Measurements from ENCODE around the gene OR9Q1.
"Not testable (repeated sequence)": the region's sequence is repeated elsewhere in the genome, so short reads cannot be mapped to it uniquely, and the experiment has no call there.

OR9Q1 gene

GRCh38 chr11:58023435-58023931, at the start of gene OR9Q1:
OR9Q1 (plus strand) TSS chr11:58023881; CDS start chr11:58179445, 155,564 bp downstream.
- no peak for DNase-seq

DNA sequence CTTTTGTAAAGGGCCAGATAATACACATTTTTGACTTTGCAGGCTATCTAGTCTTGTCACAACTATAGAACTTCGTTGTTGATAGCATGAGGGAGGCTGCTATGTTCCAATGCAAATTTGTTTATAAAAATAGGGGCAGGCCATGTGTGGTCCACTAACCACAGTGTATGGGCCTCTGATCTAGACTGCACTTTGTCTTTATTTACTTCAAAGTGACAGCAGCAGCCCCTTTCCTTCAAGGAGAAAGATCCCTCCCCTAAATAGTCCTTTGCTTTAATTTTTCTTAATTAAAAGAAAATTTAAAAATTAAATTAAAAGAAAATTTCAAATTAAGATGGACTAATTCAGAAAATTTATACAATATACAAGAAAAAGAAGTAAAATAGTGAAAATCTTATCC, 49.5 kb upstream of the OR9Q1 start:
- DNase-seq, result no peak

GRCh38 chr11:57974848-57975601, 48.7 kb upstream of the OR9Q1 start:
- no peak for DNase-seq

- no peak for DNase-seq
Observed at GRCh38 chr11:57977709-57978108, 46.0 kb upstream of the OR9Q1 start.

DNA sequence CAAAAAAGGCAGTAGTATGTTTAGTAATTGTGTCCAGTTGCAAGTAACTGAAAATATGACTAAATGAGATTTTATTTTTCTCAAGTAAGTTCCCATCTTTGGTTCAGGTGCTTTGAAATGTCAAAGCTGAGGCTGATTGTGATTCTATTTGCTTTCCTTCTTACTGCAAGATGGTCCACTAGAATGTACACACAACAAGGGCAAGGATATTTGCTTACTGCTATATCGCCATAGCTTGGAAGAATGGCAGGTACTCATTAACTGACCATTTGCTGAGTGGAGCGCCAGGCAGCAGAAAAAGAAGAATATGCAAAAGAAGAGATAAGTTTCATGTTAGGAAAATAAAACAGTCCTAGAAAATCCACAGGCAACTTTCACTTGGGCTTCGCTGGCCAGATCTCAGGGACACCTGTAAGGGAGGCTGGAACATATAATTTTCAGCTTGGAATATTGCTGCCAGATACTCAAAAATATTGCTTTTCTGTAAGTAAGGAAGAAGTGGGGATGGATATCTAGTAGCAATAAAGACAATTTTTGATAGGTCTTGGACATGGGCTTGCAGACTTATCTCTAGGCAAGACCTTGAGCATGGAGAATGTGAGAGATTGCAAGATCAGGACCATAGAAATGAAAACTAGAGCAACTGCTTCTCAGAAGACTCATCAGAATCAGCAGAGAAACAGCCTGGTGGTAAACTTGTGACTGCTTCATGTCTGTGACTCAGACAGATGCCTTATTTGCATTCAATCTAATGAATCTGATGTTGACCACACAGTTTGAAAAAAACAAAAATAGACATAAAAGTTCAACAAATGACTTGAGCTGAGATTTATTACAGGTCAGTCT, 44.8 kb upstream of the OR9Q1 start:
- DNase-seq, result no peak

DNA sequence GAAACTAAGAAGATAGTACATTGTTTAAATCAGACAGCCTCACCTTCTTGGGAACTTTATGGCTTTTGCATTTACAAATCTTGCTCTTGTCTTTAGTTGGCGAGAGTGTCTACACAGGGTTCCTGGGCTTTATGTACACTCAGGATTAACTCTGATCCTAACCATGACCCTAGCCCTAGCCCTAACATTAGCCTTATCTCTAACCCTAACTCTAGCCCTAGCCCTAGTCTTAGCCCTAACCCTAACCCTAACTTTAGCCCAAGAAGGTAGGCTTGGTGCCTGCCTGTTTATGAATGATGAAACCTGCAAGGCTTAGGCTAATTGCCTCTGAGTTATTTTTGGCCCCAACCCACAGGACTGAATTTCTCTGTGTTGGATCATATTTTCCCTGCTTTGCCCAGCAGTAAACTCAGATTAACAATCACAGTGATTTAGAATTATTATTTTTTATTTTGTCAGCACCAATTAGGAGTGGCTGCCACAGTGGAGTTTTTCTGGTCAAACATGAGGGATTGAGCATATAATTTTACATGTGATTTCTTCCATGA, 44.1 kb upstream of the OR9Q1 start:
- DNase-seq, result no peak

- no peak for DNase-seq
Observed at GRCh38 chr11:57980201-57980600, 43.5 kb upstream of the OR9Q1 start.

GRCh38 chr11:57981536-57981935, 42.1 kb upstream of the OR9Q1 start:
- no peak for DNase-seq

GRCh38 chr11:57982776-57983175, 40.9 kb upstream of the OR9Q1 start:
- DNase-seq, result no peak

GRCh38 chr11:57983191-57983590, 40.5 kb upstream of the OR9Q1 start:
- no peak for DNase-seq

DNA sequence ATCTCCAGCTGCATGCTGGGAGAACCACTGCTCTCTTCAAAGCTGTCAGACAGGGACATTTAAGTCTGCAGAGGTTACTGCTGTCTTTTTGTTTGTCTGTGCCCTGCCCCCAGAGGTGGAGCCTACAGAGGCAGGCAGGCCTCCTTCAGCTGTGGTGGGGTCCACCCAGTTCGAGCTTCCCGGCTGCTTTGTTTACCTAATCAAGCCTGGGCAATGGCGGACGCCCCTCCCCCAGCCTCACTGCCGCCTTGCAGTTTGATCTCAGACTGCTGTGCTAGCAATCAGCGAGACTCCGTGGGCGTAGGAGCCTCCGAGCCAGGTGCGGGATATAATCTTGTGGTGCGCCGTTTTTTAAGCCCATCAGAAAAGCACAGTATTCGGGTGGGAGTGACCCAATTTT, 24.2 kb upstream of the OR9Q1 start:
- not testable (repeated sequence) for DNase-seq

DNA sequence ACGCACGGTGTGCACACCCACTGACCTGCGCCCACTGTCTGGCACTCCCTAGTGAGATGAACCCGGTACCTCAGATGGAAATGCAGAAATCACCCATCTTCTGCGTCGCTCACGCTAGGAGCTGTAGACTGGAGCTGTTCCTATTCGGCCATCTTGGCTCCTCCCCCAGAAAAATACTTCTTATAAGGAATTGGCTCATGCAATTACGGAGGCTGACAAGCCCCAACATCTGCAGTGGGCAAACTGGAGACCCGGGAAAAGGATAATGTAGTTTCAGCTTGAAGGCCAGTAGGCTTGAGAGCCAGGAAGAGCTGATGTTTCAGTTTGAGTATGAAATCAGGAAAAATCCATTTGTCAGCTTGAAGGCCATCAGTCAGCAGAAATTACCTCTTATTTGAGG, 23.7 kb upstream of the OR9Q1 start:
- not testable (repeated sequence) for DNase-seq

GRCh38 chr11:58000699-58001098, 23.0 kb upstream of the OR9Q1 start:
- no peak for DNase-seq

DNA sequence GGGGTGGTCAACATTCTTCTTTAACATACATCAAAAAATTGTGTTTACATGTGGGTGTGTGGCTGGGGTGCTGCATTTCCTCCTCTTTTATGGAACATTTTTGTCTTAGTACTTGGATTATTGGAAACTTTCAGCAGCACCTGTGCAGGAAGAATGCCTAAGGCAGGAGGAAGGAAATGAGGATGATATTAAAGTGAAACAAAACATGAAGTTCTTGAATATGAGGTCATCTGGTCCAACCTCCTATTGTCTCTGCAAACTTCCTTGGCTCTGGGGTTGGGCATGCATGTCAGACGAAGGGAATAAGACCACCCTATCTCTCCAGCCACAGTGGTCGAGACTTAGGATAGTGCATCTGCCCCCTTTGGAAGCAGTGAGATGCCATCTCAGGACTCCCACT, 20.6 kb upstream of the OR9Q1 start:
- no peak for DNase-seq

- DNase-seq, result no peak
Observed at GRCh38 chr11:58003591-58003990, 20.1 kb upstream of the OR9Q1 start.

GRCh38 chr11:58004664-58005063, 19.0 kb upstream of the OR9Q1 start:
- no peak for DNase-seq

DNA sequence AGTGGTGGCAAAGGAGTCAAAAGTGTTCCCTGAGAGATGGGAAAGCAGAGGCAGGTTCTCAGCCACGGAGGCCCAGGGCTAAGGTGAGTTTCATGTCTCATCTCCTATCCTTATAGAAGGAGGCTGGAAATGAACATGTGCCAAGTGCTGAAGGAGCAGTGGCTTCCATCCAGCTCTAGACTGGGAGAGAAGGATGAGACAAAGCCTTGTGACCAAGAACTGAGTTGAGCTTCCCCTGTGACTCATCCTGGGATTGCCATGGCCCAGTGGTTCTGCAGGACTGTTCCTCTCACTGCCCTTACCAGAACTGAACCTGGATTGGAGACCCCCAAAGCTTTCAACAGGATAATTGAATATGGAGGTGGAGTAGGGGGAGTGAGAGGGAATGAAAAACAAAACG, 16.7 kb upstream of the OR9Q1 start:
- no peak for DNase-seq

DNA sequence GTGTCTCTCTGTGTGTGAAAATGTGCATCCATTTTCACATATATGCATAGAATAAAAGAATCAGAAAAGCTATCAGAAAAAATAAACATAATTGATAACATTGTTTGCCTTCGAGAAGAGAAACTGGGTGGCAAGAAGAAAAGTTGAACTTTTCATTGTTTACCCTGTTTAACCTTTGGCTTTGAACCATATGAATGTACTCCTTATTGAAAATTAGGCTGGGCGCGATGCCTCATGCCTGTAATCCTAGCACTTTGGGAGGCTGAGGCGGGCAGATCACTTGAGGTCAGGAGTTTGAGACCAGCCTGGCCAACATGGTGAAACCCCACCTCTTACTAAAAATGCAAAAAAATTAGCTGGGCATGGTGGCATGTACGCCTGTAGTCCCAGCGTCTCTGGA, 11.9 kb upstream of the OR9Q1 start:
- DNase-seq, result no peak

- DNase-seq, result no peak
Observed at GRCh38 chr11:58024601-58025091, 965 bp downstream of the OR9Q1 start.

DNA sequence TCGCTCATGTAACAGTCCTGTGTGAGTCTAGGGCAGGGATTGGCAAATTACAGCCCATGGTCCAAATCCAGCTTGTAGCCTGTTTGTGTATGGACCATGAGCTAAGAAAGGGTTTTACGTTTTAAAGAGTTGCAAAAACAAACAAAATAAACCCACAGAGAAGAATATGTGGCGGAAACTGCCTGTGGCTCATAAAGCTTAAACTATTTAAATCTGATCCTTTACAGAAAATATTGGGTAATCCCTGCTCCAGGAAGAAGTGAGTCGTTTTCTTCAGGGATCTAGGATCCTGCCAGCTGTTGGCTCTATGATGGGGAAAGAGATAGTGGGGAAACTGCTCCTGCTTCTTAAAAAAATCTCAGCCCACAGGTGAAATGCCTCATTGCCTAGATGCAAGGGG, 3.7 kb downstream of the OR9Q1 start:
- DNase-seq, result no peak

DNA sequence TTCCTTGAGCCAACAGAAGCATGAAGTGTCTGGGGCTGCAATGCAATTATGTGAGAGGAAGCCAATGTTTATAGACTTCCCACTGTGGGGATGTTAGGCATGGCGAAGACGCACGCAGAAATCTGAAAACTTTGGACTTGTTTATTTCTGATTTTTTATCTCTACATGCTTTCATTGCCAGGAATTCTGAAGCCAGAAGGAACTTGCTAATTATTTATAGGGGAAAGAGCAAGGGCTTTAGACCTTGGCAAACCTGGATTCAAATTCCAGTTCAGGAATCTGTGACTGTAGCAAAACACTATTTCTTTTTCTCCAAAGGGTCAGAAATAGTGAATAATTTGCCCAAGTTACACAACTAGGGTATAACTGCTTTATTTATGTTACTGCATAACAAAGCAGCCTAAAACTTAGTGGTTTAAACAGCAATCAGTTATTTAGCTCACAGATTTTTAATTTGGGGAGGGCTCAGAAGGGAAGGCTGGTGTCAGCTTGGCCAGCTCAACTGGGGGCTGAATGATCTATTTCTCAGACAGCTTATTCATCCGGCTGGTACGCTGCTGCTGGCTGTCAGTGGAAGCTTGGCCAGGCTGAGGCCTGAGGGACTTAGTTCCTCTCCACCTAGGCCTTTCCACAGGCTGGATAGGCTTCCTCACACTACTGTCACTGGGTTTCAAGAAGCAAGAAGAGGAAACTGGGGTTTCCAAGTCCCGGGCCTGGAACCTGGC, 5.2 kb downstream of the OR9Q1 start:
- no peak for DNase-seq

GRCh38 chr11:58030653-58031052, 7.0 kb downstream of the OR9Q1 start, which contains the start of gene OR6Q1:
OR6Q1 (plus strand) TSS chr11:58030953; CDS start chr11:58030953, 0 bp downstream.
- no peak for DNase-seq

DNA sequence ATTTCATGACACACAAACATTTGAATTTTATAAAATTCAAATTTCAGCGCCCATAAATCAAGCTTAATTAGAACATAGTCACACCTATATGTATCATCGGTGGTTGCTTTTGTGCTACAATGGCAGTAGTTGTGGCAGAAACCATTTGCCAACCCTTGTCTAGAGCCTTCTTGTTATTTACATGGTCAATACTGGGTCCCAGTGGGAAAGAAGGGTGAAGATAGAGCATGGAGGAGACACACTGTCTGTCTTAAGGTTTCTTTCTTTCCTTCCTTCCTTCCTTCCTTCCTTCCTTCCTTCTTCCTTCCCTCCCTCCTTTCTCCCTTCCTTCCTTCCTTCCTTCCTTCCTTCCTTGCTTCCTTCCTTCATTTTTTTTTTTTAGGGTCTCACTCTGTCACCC, 10.8 kb downstream of the OR9Q1 start:
- no peak for DNase-seq

Measured in SIG-M5 (cell line).